Measurements from ENCODE around the gene HSCB. TPM values are rescaled to one million over a fixed set of nuclear protein-coding genes. Genes with fewer than 3 reads are reported as not detected.
"Not testable (repeated sequence)": the region's sequence is repeated elsewhere in the genome, so short reads cannot be mapped to it uniquely, and the experiment has no call there.

Gene HSCB
- total RNA-seq, 4 donors from 2014 or later, result 10.7 to 30.6 (median 25.6) TPM

GRCh38 chr22:28759861-28760560, 18.2 kb downstream of the HSCB start:
- H3K27me3 ChIP-seq, result no peaks in the 10 kb centered on the region
- H3K4me1 ChIP-seq, result peaks cover 4 to 10% of the 10 kb centered on the region in 2 donors
- DNase-seq, result peak in 1 of 2 donors; percentile 34
- H3K4me3 ChIP-seq (replicated peaks in 1 of 3), result no peak overlapping the region
- WGBS, 2 donors, result 30 to 39% methylated on average over 3 of the region's 3 CpGs
- no peaks in the 10 kb centered on the region for H3K36me3 ChIP-seq
- TF ChIP-seq CTCF (IDR thresholded peaks at IDR 0.05) (no peak), POLR2A (IDR thresholded peaks at IDR 0.05) (no peak)
- intact Hi-C loops (cut with DNase I), result no loop called here
- H3K27ac ChIP-seq, result peak overlapping the region; percentile 7 to 40 (median 12)
- H3K9me3 ChIP-seq, result no peaks in the 10 kb centered on the region

GRCh38 chr22:28761449-28761755, 19.6 kb downstream of the HSCB start:
- DNase-seq, result no peak
- H3K4me1 ChIP-seq, result peaks cover 4 to 10% of the 10 kb centered on the region in 2 donors
- TF ChIP-seq POLR2A (IDR thresholded peaks at IDR 0.05) (no peak), CTCF (IDR thresholded peaks at IDR 0.05) (no peak)
- H3K9me3 ChIP-seq, result no peaks in the 10 kb centered on the region
- H3K36me3 ChIP-seq, result no peaks in the 10 kb centered on the region
- no peak overlapping the region for H3K27ac ChIP-seq
- no peaks in the 10 kb centered on the region for H3K27me3 ChIP-seq
- no peak overlapping the region for H3K4me3 ChIP-seq (replicated peaks in 1 of 3)
- 94 to 97% methylated on average over 10 of the region's 10 CpGs for WGBS, 2 donors
- intact Hi-C loops (cut with DNase I), result no loop called here

- intact Hi-C loops (cut with DNase I); H3K36me3 ChIP-seq; H3K4me3 ChIP-seq (replicated peaks in 1 of 3); DNase-seq; H3K27ac ChIP-seq; H3K9me3 ChIP-seq; H3K27me3 ChIP-seq: not testable (repeated sequence)
- peaks cover 4 to 10% of the 10 kb centered on the region in 2 donors for H3K4me1 ChIP-seq
- WGBS, 2 donors, result 96% methylated on average over 4 of the region's 4 CpGs
Observed at GRCh38 chr22:28762000-28762399, 20.2 kb downstream of the HSCB start.

- no peaks in the 10 kb centered on the region for H3K27me3 ChIP-seq
- TF ChIP-seq POLR2A (IDR thresholded peaks at IDR 0.05) (no peak), CTCF (IDR thresholded peaks at IDR 0.05) (no peak)
- no peaks in the 10 kb centered on the region for H3K9me3 ChIP-seq
- no peak overlapping the region for H3K4me3 ChIP-seq (replicated peaks in 1 of 3)
- no peak for DNase-seq
- no peaks in the 10 kb centered on the region for H3K36me3 ChIP-seq
- no peak overlapping the region for H3K27ac ChIP-seq
- intact Hi-C loops (cut with DNase I), result no loop called here
- no peaks in the 10 kb centered on the region for H3K4me1 ChIP-seq
- WGBS, 2 donors, result 95 to 96% methylated on average over 3 of the region's 3 CpGs
Observed at GRCh38 chr22:28766628-28767027, 24.8 kb downstream of the HSCB start.

GRCh38 chr22:28768701-28769393, 27.0 kb downstream of the HSCB start:
- no peak overlapping the region for H3K4me3 ChIP-seq (replicated peaks in 1 of 3)
- no peaks in the 10 kb centered on the region for H3K36me3 ChIP-seq
- no peaks in the 10 kb centered on the region for H3K27me3 ChIP-seq
- no peak overlapping the region for H3K27ac ChIP-seq
- 89 to 92% methylated on average over 6 of the region's 6 CpGs for WGBS, 2 donors
- no peak for DNase-seq
- H3K9me3 ChIP-seq, result no peaks in the 10 kb centered on the region
- H3K4me1 ChIP-seq, result no peaks in the 10 kb centered on the region
- TF ChIP-seq POLR2A (IDR thresholded peaks at IDR 0.05), result no peak
- TF ChIP-seq CTCF (IDR thresholded peaks at IDR 0.05), result no peak
- intact Hi-C loops (cut with DNase I), result no loop called here
